Measurements from ENCODE around the gene SIX2.

DNA sequence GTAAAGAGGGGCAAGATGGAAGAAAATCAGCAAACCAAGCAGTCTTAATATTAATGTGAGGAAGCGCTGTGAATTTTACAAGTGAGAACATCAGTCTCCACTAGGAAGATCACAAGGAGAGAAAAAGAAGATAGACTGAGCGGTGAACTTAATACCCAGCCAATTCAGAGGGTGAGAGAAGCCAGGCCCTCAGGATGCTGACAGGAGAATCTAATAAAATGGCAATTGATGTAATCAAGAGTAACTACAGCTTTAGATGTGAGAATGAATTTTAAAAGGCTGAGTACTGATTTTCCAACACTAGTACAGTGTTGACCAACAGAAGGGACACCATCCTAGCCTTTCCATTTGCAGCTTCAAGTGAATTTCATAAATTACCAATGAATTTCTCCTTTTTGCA lies 35.7 kb upstream of the SIX2 start:
- TF ChIP-seq CTCF (conservative IDR thresholded peaks at IDR 0.05; ENCODE audit: low read length) (no peak), EZH2phosphoT487 (IDR thresholded peaks at IDR 0.05; ENCODE audit: borderline replicate concordance) (no peak)
